SKM-1 treated with dmso at 0.1 percent for 144 hours (cell line): Measurements from ENCODE around the gene FURIN.
"Not testable (repeated sequence)": the region's sequence is repeated elsewhere in the genome, so short reads cannot be mapped to it uniquely, and the experiment has no call there.

ENCODE experiments used
- DNase-seq: peaks from one replicate; lab custom pipeline; 2025; ENCODE audit not compliant: unreplicated experiment; lab: John Stamatoyannopoulos, UW

Gene FURIN

DNA sequence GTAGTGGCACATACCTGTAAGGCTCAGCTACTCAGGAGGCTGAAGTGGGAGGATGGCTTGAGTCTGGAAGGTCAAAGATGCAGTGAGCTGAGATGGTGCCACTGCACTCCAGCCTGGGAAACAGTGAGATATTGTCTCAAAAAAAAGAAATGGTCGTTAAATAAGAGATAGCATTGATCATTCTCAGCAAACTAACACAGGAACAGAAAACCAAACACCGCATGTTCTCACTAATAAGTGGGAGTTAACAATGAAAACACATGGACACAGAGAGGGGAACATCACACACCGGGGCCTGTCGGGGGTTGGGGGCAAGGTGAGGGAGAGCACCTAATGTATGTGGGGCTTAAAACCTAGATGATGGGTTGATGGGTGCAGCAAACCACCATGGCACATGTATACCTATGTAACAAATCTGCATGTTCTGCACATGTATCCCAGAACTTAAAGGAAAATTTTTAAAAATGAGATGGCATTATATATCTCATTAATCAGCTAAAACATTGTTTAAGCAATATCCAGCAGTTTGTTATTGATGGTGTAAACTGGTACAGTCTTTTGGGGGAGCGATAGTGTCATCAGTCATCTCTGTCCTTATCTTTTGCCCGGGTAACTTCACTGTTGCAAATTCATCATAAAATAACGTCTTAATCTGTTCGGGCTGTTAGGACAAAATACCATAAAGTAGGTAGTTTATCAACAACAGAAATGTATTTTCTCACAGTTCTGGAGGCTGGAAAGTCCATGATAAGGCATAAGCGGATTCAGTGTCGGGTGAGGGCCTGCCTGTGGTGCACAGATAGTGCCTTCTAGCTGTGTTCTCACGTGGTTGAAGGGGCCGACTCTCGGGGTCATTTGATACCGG lies 33.0 kb downstream of the FURIN start:
- DNase-seq, result no peak

DNA sequence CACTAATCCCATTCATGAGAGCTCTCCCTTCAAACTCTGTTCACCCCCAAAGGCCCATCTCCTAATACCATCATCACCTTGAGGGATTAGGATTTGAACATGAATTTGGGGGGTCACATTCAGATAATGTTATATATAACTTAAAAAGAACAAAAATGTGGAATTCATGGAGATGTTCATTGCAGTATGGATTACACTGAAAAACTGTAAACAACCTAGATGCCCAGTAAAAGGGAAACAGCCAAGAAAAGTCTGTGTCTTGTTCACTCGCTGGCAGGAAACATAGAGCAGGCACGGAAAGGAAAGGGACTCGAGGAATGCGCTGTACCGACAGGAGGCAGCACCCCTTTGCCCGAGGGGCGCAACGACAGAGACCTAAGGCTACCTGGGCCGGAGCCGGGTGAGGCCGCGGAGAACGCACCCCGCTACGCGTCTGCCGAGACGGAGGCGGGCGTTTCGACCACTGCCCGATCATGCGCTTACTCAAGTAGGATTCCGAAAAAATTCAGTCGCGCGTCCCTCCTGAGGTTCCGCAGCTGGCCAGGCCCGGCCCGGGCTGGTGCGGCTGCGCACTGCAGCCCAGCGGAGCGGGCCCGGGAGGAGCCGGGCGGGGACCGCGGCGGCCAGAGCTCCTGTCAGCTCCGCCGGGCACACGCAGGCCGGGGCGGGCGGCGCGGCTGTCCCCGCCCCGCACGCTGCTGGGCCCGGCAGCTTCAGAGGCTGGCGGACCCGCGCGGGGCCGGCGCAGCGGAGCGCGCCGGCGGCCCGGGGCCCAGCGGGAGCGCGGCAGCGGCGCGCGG lies 33.9 kb downstream of the FURIN start:
- DNase-seq, result peak; percentile 83

DNA sequence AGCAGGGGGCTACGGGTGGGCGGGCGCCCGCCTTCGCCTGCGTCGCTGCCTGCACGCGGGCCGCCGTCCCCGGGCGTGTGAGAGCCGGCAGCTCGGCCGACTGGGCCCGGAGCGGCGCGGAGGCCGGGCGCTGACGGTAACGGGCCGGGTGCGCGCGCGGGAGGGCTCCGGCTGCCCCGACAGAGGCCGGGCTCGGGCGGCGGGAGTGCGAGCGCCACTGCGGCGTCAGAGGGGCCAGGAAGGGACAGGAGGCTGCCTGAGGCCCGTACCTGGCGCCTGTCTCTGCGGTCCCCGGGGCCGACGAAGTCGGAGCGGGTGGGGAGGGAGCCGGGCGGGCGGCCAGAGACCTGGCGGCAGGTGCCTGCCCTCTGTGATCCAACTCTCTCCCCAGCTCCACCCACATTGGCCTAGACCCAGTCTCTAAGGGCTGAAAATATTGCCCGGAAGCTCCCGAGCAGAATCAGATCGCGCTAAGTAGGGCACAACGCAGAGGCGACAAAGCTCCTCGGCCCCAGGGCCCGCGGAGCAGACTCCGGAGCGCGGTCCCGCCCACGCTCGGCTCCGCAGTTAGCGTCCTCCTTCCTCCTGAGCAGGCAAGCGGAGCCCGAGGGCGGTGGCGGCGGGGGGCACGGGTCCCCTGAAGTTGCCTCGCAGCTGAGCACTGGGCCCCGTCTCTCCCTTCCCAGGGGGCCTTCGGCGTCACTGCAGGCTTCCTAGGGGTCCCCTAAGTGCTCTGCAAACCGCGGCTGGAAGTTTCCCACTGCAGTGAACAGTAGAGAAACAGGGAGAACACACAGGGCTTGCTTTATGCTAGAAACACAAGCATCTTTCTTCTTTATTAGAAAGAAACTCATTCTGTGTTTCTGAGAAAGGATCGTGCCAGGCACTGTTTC lies 34.7 kb downstream of the FURIN start, which contains the start of gene MAN2A2:
Gene MAN2A2, plus strand, starts transcription at position 463 of the 893 bp plus-strand sequence. CDS start 906 bp downstream, outside the sequence.
- DNase-seq, result peak; percentile 39

DNA sequence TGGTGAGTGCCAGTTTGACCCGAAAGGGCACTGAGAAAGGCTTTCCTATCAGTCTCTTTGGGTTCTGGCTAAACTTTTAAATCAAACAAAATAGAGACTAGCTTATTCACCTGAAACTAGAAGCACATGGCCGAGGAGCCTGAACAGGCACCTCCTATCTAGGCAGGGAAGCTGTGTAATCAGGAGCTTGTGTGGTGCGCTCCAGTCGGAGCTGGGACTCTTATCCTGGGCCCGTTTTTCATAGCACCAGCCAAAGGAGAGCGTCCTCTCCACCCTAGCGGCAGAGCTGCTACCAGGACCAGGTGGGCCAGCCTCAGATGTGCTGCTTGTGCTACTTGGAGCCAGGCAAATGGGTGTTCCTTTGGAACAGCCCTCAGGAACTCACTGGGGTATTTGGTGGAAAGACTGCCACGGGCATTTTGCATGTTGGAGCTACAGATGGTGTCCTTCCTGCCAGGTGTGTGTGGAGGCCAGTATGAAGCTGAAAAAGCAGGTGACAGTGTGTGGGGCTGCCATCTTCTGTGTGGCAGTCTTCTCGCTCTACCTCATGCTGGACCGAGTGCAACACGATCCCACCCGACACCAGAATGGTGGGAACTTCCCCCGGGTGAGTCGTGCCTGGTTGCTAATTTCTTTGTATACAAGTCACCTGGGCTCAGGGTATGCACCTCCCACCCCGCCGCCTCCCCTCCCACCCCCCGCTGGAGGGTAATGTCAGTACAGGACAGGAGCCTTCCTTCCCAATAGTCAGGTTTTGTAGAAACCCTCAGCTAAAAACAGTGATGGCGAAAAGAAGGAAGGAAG lies 35.5 kb downstream of the FURIN start:
- no peak for DNase-seq

DNA sequence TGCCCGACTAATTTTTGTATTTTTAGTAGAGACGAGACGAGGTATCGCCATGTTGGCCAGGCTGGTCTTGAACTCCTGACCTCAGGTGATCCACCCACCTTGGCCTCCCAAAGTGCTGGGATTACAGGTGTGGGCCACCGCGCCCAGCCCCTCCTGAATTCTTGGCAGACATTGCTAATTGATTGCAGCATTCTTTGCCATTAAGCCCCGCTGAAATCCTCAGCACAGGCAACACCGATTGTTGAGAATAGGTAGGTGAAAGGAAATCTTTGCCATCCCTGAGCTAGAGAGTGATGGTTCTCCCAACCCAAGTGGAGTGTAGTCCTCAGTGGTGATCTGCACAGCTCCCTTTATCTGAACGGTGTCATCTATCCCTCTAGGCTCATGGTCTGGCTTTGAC lies 36.4 kb downstream of the FURIN start:
- DNase-seq, result no peak

DNA sequence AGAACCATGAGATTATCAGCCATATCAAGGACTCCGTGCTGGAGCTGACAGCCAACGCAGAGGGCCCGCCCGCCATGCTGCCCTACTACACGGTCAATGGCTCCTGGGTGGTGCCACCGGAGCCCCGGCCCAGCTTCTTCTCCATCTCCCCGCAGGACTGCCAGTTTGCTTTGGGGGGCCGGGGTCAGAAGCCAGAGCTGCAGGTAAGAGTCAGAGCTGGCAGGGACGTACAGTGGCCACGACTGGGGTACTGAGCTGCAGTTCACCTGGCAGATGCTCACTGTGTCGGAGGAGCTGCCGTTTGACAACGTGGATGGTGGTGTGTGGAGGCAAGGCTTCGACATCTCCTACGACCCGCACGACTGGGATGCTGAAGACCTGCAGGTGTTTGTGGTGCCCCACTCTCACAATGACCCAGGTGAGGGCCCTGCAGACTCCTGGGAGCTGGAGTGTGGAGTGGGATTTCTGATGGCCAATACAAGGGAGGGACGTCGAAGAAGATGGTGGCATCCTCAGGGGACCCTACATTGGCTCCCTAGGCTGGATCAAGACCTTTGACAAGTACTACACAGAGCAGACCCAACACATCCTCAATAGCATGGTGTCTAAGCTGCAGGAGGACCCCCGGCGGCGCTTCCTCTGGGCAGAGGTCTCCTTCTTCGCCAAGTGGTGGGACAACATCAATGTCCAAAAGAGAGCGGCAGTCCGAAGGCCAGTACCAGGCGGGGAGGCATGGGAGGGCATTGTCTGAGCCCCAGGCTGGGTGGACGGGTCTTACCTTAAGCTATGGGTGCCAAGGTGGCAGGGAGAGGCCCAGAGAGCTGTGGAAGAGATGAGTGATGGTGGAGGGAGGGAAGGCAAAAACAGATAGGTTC lies 37.2 kb downstream of the FURIN start:
- no peak for DNase-seq

DNA sequence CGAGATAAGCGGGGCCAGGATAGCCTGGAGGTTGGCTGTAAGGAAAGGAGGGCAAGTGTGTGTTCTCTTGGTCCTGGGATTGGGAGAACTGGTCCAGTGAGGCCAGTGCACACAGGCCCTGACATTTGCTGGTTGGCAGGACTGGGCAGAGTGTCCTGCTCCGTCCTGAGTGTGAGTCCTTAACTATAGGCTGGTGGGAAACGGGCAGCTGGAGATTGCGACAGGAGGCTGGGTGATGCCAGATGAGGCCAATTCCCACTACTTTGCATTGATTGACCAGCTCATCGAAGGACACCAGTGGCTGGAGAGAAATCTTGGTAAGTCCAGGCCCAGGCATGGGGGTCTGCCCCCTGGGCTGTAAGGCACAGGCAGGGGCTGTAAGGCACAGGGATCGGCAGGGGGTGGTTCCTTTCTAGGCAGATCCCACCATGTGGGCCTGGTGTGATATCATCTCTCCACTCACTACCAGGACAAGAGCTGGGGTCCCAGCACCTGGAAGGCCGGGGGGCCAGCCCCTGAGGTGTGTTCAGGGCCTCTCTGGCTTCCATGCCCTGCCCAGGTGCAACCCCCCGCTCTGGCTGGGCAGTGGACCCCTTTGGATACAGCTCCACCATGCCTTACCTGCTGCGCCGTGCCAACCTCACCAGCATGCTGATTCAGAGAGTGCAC lies 37.9 kb downstream of the FURIN start:
- DNase-seq, result no peak

DNA sequence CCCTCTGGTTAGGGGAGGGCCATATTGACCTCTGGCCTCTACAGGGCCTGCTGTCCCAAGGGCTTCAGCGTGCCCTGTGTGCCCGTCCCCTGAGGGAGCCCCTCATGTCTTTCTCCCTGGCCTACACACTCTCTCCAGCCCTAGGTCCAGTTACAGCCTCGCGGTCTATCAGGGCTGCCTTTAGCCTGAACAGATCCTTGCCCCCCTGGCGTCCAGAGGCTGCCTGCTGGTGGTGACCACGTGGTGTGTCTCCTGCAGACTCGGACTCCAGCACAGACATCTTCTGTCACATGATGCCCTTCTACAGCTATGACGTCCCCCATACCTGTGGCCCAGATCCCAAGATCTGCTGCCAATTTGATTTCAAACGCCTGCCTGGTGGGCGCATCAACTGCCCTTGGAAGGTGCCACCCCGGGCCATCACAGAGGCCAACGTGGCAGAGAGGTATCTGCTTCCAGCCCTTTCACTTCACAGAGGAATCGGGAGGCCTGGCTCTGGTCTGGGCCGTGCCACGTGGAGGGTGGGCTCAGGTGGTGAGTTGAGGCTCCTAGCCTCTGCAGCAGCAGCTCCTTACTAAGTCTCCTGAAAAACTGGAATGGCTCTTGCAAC lies 38.8 kb downstream of the FURIN start:
- DNase-seq, result no peak

DNA sequence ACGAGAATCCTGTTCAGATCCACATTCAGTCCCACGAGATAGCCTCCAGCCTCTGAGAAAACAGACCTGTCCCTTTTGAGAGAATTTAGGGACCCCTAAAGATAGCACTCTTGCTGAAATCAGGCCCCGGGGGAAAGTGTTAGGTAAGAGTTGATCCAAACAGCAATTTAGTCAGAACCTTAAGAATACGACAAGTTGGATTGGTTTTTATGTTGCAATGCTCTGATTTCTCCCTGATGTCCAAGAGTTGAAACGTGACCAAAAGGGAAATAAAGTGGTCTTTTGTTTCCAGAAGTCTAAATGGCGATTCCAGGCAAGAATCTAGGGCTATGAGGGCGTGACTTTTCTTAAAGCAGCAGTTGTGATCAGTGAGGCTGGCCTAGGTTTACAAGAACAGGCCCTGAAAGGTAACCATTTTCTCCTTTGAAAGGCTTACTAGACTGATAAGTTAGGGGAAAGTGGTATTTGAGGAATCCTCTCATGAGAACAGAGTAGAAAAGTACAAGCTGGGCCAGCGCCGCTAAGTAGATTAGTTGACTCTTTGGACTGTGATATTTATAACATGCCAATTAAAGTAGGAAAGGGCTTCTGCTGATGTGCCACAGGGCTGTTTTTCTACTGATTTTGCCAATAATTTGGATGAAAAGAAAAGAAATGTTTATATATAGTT lies 39.6 kb downstream of the FURIN start:
- no peak for DNase-seq

DNA sequence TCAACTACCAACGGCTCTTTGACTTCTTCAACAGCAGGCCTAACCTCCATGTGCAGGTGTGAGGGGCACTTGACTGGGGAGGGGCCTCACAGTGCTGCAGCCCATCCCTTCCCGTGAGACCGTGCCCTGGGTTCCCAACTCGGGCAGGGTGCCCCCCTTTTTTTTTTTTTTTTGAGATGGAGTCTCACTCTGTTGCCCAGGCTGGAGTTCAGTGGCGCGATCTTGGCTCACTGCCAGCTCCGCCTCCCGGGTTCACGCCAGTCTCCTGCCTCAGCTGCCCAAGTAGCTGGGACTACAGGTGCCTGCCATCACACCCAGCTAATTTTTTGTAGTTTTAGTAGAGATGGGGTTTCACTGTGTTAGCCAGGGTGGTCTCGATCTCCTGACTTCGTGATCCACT lies 41.1 kb downstream of the FURIN start:
- not testable (repeated sequence) for DNase-seq

DNA sequence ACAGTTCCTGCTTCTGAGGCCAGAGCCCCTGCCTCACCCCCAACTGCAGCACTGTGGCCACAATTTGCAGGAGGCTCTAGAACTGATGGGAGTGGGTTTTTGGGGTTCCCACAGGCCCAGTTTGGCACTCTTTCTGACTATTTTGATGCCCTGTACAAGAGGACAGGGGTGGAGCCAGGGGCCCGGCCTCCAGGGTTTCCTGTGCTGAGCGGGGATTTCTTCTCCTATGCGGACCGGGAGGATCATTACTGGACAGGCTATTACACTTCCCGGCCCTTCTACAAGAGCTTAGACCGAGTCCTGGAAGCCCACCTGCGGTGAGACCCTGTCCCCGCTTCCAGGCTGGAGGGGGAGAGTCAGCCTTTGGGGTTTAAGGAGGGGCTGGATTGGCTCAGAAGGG lies 41.6 kb downstream of the FURIN start:
- DNase-seq, result no peak

DNA sequence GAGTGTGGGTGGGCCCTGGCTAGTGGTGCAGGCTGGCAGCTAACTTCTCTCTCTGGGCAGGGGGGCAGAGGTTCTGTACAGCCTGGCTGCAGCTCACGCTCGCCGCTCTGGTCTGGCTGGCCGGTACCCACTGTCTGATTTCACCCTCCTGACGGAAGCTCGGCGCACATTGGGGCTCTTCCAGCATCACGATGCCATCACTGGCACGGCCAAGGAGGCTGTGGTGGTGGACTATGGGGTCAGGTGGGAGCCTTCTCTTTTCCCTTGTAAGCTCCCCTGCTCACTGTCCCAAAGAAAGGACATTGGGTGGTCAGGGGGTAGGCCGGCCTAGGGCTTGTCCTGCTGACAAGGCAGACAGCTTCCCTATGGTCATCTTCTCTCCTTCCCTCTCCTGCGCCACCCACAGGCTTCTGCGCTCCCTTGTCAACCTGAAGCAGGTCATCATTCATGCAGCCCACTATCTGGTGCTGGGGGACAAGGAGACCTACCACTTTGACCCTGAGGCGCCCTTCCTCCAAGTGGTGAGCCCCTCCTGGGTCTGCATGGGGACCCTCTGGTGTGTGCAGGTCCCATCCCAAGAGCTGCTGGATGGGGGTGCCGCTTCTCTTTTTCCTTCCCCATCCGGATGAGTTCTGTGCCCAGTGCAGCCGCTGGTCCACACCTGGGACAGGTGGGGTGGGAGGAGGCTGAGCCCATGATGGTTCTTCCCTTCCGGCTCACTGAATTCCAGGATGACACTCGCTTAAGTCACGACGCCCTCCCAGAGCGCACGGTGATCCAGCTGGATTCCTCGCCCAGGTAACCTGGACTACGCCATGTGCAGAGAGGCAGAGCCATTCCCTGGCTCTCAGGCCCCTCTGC lies 42.3 kb downstream of the FURIN start:
- DNase-seq, result no peak

DNA sequence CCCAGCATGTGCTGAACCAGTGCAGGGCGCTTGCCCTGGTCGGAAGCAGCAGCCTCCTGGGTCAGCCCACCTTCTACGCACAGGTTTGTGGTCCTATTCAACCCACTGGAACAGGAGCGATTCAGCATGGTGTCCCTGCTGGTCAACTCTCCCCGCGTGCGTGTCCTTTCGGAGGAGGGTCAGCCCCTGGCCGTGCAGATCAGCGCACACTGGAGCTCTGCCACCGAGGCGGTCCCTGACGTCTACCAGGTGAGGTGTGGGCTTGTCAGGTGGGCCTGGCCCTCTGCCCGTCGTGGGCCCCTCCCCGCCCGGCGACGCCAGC lies 42.9 kb downstream of the FURIN start:
- DNase-seq, result no peak

DNA sequence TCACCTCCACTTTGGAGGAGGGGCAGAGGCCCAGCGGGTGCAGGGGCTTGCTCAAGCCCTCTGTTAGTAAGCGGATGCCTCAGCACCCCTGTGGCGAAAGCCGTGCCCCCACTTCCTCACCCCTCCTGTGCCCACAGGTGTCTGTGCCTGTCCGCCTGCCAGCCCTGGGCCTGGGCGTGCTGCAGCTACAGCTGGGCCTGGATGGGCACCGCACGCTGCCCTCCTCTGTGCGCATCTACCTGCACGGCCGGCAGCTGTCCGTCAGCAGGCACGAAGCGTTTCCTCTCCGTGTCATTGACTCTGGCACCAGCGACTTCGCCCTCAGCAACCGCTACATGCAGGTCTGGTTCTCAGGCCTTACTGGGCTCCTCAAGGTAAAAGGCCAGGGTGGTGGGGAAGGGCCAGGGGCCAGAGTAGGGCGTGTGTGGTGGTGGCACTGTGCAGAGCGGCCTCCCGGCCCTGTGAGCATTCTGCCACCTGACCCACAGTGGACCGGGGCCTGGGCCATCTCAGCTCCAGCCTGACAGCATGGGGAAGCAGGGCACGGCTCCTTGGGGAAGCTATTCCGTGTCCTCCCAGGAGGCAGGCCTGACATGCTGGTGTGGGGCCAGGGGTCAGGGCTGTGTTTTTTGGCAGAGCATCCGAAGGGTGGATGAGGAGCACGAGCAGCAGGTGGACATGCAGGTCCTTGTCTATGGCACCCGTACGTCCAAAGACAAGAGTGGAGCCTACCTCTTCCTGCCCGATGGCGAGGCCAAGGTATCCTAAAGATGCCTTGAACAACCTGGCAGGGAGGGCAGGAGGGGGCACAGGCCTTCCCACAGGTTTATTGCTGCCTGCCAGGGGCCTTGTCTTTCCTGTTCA lies 43.8 kb downstream of the FURIN start:
- no peak for DNase-seq

DNA sequence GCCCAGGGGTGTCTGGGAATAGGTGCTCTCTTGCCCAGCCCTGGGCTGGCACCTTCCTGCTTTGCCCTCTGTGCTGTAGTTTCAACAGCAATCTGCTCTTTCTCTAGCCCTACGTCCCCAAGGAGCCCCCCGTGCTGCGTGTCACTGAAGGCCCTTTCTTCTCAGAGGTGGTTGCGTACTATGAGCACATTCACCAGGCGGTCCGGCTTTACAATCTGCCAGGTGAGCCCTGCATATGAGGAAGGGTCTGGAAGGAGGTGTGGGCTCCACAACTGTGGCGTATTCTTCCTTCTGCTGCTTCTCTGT lies 44.3 kb downstream of the FURIN start:
- DNase-seq, result no peak

DNA sequence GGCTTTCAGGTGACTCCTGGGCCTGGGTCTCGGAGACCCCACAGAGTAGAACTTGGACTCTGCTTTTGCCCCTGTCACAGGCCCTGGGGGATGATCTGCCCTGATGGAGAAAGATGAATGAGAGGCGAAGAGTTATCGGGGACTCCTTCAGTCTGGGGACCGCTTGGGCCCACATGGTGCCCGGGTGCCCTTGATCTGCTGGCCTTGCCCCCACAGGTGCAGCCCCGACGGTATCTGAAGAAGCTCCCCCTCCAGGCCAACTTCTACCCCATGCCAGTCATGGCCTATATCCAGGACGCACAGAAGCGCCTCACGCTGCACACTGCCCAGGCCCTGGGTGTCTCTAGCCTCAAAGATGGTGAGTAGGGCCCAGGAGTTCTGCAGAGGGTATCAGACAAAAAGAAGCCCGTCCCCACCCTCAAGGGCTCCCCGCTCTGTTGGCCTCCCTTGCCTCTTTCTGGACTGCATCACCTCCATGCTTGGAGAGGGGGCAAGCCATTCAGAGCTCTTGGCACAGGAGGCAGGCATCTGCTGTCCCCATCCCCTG lies 45.1 kb downstream of the FURIN start:
- DNase-seq, result no peak
